IgD-negative memory B cell (primary cell): Measurements from ENCODE around the gene SHROOM2. TPM values are rescaled to one million over a fixed set of nuclear protein-coding genes. Genes with fewer than 3 reads are reported as not detected.
A peak's percentile ranks its signal among the peaks of the same experiment; 100 is the strongest.

Experiments
- H3K27ac Mint-ChIP-seq, 3 donors: one replicate each; pipeline ENCODE4 v1.8.0; 2020 to 2022; ENCODE audit warnings: mild to moderate bottlenecking in 3 of 3, mixed read lengths in 3 of 3, moderate library complexity in 1 of 3
- H3K27me3 Mint-ChIP-seq: one replicate; pipeline ENCODE4 v1.8.0; 2021; ENCODE audit warnings: mixed read lengths
- H3K36me3 Mint-ChIP-seq: one replicate; pipeline ENCODE4 v1.8.0; 2020; ENCODE audit warnings: mild to moderate bottlenecking, mixed read lengths
- H3K4me1 Mint-ChIP-seq, 3 donors: one replicate each; pipeline ENCODE4 v1.8.0; 2020 to 2022; ENCODE audit warnings: mixed read lengths in 3 of 3, mild to moderate bottlenecking in 1 of 3
- H3K4me3 Mint-ChIP-seq, 4 donors: one replicate each; pipeline ENCODE4 v1.8.0; 2020 to 2022; ENCODE audit warnings: mild to moderate bottlenecking in 4 of 4, mixed read lengths in 4 of 4, moderate library complexity in 3 of 4
- H3K9me3 Mint-ChIP-seq, 3 donors: one replicate each; pipeline ENCODE4 v1.8.0; 2020 to 2021; ENCODE audit warnings: mixed read lengths in 3 of 3, mild to moderate bottlenecking in 1 of 3
- polyA plus RNA-seq: library from polyadenylated mRNA; unstranded; fragments of 300-500 nt; fragmentation: Illumina TruSeq; gene quantifications from one replicate; pipeline ENCODE4 v1.2.3, GENCODE V29; 2021

SHROOM2 gene
- polyA plus RNA-seq, 1 donor from 2014 or later: not detected

DNA sequence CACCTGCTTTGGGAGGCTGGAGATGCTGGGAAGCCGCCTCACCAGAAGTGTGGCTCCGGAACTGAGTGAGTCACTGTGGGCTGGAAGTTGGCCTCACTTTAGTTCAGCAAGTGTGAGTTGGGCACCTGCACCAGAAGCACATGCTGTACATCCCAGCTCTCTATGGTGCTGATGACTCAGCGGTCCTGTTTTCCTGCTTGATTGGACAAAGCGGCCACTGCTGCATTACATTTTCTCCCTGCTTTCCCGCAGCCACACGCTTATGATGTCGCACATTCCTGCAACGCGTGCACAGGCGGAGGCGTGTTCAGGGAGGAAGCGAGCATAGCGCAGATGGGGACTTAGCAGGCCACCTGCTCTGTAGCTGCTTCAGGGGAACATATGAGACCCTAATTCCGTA lies 154.2 kb downstream of the SHROOM2 start:
- peak overlapping the region in 1 of 4 donors; percentile 49 for H3K4me3 Mint-ChIP-seq
- peaks cover 3% of the 10 kb centered on the region for H3K27me3 Mint-ChIP-seq
- H3K36me3 Mint-ChIP-seq: no peaks in the 10 kb centered on the region
- peaks cover 0 to 3% (median 2%) of the 10 kb centered on the region in 3 donors for H3K9me3 Mint-ChIP-seq
- H3K4me1 Mint-ChIP-seq: peaks cover 6 to 8% (median 6%) of the 10 kb centered on the region in 3 donors
- no peak overlapping the region for H3K27ac Mint-ChIP-seq

DNA sequence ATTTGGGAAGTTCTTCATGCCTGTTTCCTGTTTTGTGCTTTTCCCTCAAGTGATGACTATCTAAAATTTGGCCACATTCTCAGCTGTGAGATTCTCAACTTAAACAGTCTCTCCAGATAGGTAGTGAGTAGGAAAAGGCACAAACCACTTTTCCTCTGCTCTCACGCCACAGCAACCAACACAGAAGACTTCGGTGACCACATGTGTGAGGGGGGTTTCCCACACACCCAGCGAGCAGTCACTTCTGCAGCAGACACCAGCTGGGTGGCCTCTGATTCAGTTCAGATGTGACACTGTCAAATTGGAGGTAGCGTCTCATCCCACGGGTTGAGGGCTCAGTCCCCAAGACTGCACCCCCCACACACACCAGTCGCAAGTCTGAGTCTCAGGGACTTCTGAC lies 155.9 kb downstream of the SHROOM2 start:
- Mint-ChIP-seq H3K27me3 (peaks cover 3% of the 10 kb centered on the region), H3K27ac (no peak overlapping the region), H3K4me1 (peaks cover 6 to 8% (median 6%) of the 10 kb centered on the region in 3 donors), H3K36me3 (no peaks in the 10 kb centered on the region), H3K4me3 (peak overlapping the region in 3 of 4 donors; percentile 65 to 85 (median 67)), H3K9me3 (peaks cover 0 to 3% (median 2%) of the 10 kb centered on the region in 3 donors)

- peaks cover 6 to 8% (median 6%) of the 10 kb centered on the region in 3 donors for H3K4me1 Mint-ChIP-seq
- peaks cover 3% of the 10 kb centered on the region for H3K27me3 Mint-ChIP-seq
- H3K36me3 Mint-ChIP-seq: no peaks in the 10 kb centered on the region
- H3K27ac Mint-ChIP-seq: no peak overlapping the region
- peaks cover 0 to 3% (median 2%) of the 10 kb centered on the region in 3 donors for H3K9me3 Mint-ChIP-seq
- no peak overlapping the region for H3K4me3 Mint-ChIP-seq
Observed at GRCh38 chrX:9943420-9943819, 157.2 kb downstream of the SHROOM2 start.

DNA sequence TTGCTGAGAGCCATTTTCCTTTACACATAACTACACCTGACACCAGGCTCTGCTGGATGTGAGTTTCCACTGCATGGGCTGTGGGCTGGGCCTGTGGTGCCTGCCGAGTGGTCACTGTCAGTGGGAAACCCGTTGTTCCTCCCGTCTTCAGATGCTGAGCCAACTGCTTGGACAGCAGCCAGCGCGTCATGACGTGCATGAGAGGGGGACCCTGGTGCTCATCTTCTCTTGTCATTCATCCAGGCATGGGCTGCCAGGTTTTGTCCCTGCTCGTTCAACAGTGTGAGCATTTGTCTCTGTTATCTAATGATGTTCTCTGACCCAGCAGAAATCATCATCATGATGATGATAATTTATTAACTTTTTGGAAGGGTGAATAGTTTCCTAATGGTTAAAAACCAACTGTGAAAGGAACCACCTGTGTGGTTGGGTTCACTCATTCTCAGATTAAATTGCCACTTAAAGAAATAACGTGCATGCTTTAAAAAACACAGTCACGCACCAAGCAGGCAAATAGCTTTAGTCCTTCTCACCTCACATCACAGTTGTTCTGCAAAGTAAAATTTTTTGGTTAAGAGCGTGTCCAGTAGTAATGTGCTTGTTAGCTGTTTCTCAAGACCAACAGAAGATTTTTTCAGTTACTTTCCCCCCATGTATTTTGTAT lies 161.0 kb downstream of the SHROOM2 start:
- peaks cover 2 to 3% (median 2%) of the 10 kb centered on the region in 3 donors for H3K4me1 Mint-ChIP-seq

DNA sequence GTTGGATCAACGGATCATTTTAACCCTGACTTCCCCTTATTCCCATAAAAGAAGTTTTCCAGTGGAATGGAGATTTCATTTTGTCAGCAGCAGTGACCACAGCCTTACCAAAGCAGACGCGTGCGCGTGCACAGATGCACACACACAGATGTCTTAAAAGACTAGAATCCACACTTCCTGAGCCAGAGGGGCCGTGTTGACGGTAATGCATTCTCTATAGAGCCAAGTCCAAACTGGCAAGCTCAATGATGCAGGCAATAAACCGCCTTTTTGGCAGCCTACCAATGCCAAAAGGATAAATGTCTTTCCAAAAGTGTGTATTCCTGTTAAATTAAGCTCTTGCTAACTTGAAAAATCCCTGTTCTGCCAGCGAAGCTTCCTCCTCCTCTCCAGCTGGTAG lies 162.2 kb downstream of the SHROOM2 start:
- Mint-ChIP-seq H3K36me3 (no peaks in the 10 kb centered on the region), H3K4me1 (peaks cover 0 to under 1% (median 0%) of the 10 kb centered on the region in 3 donors), H3K27ac (peak overlapping the region in 1 of 3 donors; percentile 39), H3K9me3 (peaks cover 2 to 12% (median 7%) of the 10 kb centered on the region in 3 donors), H3K27me3 (no peaks in the 10 kb centered on the region), H3K4me3 (no peak overlapping the region)

More for the DNA sequence above, 161.0 kb downstream of the SHROOM2 start:
- Mint-ChIP-seq H3K27ac (no peak overlapping the region), H3K4me3 (no peak overlapping the region), H3K9me3 (peaks cover 2 to 12% (median 6%) of the 10 kb centered on the region in 3 donors), H3K27me3 (no peaks in the 10 kb centered on the region), H3K36me3 (no peaks in the 10 kb centered on the region)

DNA sequence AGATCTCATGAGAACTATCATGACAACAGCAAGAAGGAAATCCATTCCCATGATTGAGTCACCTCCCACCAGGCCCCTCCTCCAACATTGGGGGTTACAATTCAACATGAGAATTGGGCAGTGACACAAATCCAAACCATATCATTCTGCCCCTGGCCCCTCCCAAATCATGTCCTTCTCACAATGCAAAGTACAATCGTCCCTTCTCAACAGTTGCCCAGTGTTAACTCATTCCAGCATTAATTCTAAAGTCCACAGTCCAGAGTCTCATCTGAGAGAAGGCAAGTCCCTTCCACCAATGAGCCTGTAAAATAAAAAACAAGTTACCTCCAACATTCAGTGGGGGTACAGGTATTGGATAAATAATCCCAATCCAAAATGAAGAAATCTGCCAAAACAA lies 166.1 kb downstream of the SHROOM2 start:
- H3K27me3 Mint-ChIP-seq: no peaks in the 10 kb centered on the region

GRCh38 chrX:9953396-9953795 lies 167.2 kb downstream of the SHROOM2 start:
- H3K4me3 Mint-ChIP-seq: no peak overlapping the region
- peaks cover 0 to 4% (median 3%) of the 10 kb centered on the region in 3 donors for H3K4me1 Mint-ChIP-seq
- no peak overlapping the region for H3K27ac Mint-ChIP-seq
- no peaks in the 10 kb centered on the region for H3K27me3 Mint-ChIP-seq
- no peaks in the 10 kb centered on the region for H3K36me3 Mint-ChIP-seq
- peaks cover 3 to 22% (median 17%) of the 10 kb centered on the region in 3 donors for H3K9me3 Mint-ChIP-seq

More for the DNA sequence above, 166.1 kb downstream of the SHROOM2 start:
- Mint-ChIP-seq H3K4me1 (peaks cover 0 to 3% (median 0%) of the 10 kb centered on the region in 3 donors), H3K9me3 (peaks cover 3 to 22% (median 17%) of the 10 kb centered on the region in 3 donors), H3K4me3 (no peak overlapping the region), H3K36me3 (no peaks in the 10 kb centered on the region), H3K27ac (peak overlapping the region in 1 of 3 donors; percentile 14)

- Mint-ChIP-seq H3K27me3 (peaks cover 3% of the 10 kb centered on the region), H3K4me1 (peaks cover 2 to 5% (median 4%) of the 10 kb centered on the region in 3 donors), H3K4me3 (no peak overlapping the region), H3K9me3 (peaks cover 5 to 19% (median 17%) of the 10 kb centered on the region in 3 donors), H3K27ac (no peak overlapping the region), H3K36me3 (no peaks in the 10 kb centered on the region)
Observed at GRCh38 chrX:9955506-9955905, 169.3 kb downstream of the SHROOM2 start.

GRCh38 chrX:9957743-9958142 lies 171.5 kb downstream of the SHROOM2 start:
- no peak overlapping the region for H3K27ac Mint-ChIP-seq
- H3K4me1 Mint-ChIP-seq: peaks cover 2 to 5% (median 4%) of the 10 kb centered on the region in 3 donors
- H3K27me3 Mint-ChIP-seq: peaks cover 3% of the 10 kb centered on the region
- H3K9me3 Mint-ChIP-seq: peaks cover 3 to 11% (median 11%) of the 10 kb centered on the region in 3 donors
- H3K4me3 Mint-ChIP-seq: peak overlapping the region in 3 of 4 donors; percentile 5 to 76 (median 25)
- H3K36me3 Mint-ChIP-seq: no peaks in the 10 kb centered on the region

GRCh38 chrX:9958183-9958582 lies 172.0 kb downstream of the SHROOM2 start:
- Mint-ChIP-seq H3K36me3 (no peaks in the 10 kb centered on the region), H3K27ac (no peak overlapping the region), H3K4me1 (peaks cover 2 to 5% (median 4%) of the 10 kb centered on the region in 3 donors), H3K4me3 (peak overlapping the region in 3 of 4 donors; percentile 5 to 76 (median 25)), H3K9me3 (peaks cover 3 to 11% (median 11%) of the 10 kb centered on the region in 3 donors), H3K27me3 (peaks cover 3% of the 10 kb centered on the region)

DNA sequence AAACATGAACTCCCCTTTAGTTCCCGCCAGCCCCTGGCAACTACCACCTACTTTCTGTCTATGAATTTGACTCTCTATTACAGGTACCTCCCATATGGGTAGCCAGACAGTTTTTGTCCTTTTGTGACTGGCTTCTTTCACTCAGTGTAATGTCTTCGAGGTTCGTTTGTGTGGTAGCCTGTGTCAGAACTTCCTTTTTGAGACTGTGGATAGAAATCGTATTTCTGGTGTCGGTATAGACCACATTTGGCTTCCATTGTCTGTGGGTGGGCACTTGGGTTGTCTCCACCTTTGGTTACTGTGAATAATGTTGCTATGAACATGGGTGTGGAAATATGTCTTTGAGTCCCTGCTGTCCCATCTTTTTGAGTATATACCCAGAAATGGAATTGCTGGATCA lies 175.5 kb downstream of the SHROOM2 start:
- peaks cover 0 to 4% (median 0%) of the 10 kb centered on the region in 3 donors for H3K9me3 Mint-ChIP-seq
- no peaks in the 10 kb centered on the region for H3K36me3 Mint-ChIP-seq
- H3K4me1 Mint-ChIP-seq: peaks cover 2 to 4% (median 3%) of the 10 kb centered on the region in 3 donors
- H3K4me3 Mint-ChIP-seq: peak overlapping the region in 1 of 4 donors; percentile 0
- H3K27ac Mint-ChIP-seq: no peak overlapping the region
- H3K27me3 Mint-ChIP-seq: peaks cover 3% of the 10 kb centered on the region

GRCh38 chrX:9966775-9967408 lies 180.7 kb downstream of the SHROOM2 start, which contains the start of gene CLDN34:
Gene CLDN34, plus strand, starts transcription at chrX:9967358. Its CDS starts 0 bp downstream, at chrX:9967358.
- H3K27me3 Mint-ChIP-seq: peaks cover 3% of the 10 kb centered on the region
- H3K27ac Mint-ChIP-seq: no peak within 1 kb of the TSS
- no peaks in the 10 kb centered on the region for H3K4me1 Mint-ChIP-seq
- no peak within 1 kb of the TSS for H3K4me3 Mint-ChIP-seq
- H3K9me3 Mint-ChIP-seq: peaks cover 0 to 2% (median 0%) of the 10 kb centered on the region in 3 donors
- H3K36me3 Mint-ChIP-seq: no peaks in the 10 kb centered on the region

GRCh38 chrX:9977635-9978034 lies 191.4 kb downstream of the SHROOM2 start:
- Mint-ChIP-seq H3K27me3 (peaks cover 3% of the 10 kb centered on the region), H3K27ac (no peak overlapping the region), H3K36me3 (no peaks in the 10 kb centered on the region), H3K4me3 (no peak overlapping the region), H3K4me1 (peaks cover 7 to 13% (median 13%) of the 10 kb centered on the region in 3 donors), H3K9me3 (peaks cover 0 to 6% (median 3%) of the 10 kb centered on the region in 3 donors)

DNA sequence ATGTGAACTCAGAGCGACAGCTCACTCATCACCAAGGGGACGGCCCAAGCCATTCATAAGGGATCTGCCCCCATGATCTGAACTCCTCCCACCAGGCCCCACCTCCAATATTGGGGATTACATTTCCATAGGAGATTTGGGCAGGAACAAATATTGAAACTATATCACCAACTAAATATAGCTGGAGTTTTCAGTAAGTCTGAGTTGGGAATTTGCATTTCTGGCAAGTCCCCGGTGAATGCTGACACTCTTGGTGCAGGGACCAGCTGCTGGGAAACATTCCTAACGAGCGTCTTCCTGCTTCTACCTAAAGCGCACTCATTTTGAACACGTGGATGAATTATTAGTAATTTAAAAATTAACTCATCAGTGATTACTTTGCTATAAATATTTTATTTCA lies 194.2 kb downstream of the SHROOM2 start:
- Mint-ChIP-seq H3K27ac (peak overlapping the region in 2 of 3 donors; percentile 35 to 45), H3K9me3 (peaks cover 0 to 1% (median 0%) of the 10 kb centered on the region in 3 donors), H3K27me3 (peaks cover 1% of the 10 kb centered on the region), H3K36me3 (no peaks in the 10 kb centered on the region), H3K4me3 (no peak overlapping the region), H3K4me1 (peaks cover 7 to 13% (median 13%) of the 10 kb centered on the region in 3 donors)

DNA sequence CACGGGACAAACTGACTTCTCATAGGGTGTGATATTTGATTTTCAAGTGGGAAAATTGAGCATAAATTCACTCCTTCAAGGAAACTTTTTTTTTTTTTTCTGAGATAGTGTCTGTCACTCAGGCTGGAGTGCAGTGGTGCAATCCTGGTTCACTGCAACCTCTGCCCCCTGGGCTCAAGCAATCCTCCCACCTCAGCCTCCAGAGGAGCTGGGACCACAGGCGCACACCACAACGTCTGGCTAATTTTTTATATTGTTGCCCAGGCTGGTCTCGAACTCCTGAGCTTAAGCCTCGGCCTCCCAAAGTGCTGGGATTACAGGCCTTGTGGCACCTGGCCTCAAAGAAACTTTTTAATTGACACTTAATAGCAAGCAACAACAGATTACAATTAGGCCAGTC lies 194.7 kb downstream of the SHROOM2 start:
- peaks cover 2% of the 10 kb centered on the region for H3K27me3 Mint-ChIP-seq
- peaks cover 7 to 13% (median 13%) of the 10 kb centered on the region in 3 donors for H3K4me1 Mint-ChIP-seq
- no peaks in the 10 kb centered on the region for H3K9me3 Mint-ChIP-seq
- H3K36me3 Mint-ChIP-seq: no peaks in the 10 kb centered on the region
- peak overlapping the region; percentile 13 to 91 (median 35) for H3K27ac Mint-ChIP-seq
- H3K4me3 Mint-ChIP-seq: peak overlapping the region in 2 of 4 donors; percentile 10 to 32
